ENCODE data around the gene E2F2. TPM values are rescaled to one million over a fixed set of nuclear protein-coding genes. Genes with fewer than 3 reads are reported as not detected.

E2F2 gene
- polyA plus RNA-seq, 1 of the 3 experiments (the other 2 are of a cell fraction), result 0.43 TPM

DNA sequence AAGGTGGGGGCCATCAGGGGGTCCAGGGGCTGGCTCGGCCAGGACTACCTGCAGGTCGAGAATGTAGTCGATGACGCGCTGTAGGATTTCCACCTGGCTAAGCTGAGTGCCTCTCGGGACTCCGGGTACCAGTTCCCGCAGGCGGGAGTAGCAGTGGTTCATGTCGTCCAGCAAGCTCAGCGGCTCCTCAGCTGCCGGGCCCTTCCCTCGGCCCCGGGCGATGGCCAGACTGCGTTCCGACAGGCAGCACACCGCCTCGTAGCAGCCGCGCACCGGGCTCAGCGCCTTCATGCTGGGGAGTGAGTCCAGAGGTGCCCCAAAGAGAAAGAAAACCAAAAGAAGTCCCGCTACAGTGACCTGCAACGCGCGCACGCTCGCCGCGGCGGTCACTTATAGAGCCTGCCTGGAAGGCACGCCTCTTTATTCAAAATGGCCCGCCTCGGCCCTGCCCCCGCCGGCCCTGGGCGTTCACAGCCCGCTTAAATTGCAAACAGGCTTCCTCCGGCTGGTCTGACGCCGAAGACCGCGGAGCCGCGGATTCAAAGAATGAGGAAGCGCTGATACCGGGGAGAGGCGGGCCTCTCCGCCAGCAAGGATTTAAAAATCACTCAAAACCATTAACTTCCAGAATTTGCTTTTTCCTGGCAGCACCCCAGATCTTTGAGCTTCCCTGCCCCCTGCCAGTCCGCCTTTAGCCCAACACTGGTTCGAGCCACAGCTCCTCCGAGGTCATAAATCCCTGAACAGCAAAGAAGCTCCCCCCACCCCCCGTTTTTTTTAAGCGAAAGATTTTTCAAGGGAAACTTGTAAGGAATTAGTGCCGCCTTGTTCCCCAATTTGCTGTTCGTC, 28.3 kb upstream of the E2F2 start, which contains the start of gene ID3:
Gene ID3 (minus strand): TSS at position 366 of the 849 bp plus-strand sequence. CDS start 75 bp downstream, at position 291.
- Histone ChIP-seq H3K9me2 (no peaks in the 10 kb centered on the region), H4K20me1 (ENCODE audit: insufficient read depth) (peaks cover 30% of the 10 kb centered on the region), H3K4me2 (peak within 1 kb of the TSS; percentile 93), H3K27me3 (ENCODE audit: insufficient read depth) (no peaks in the 10 kb centered on the region), H3F3A (replicated peaks; ENCODE audit: insufficient read depth) (peaks cover 73% of the 10 kb centered on the region), H3K9ac (peak within 1 kb of the TSS; percentile 99), H3K79me2 (ENCODE audit: insufficient read depth) (peaks cover 41% of the 10 kb centered on the region), H3K4me1 (ENCODE audit: control insufficient read depth in 1 of 2, insufficient read depth in 2 of 2, low read depth in 1 of 2, low read length in 1 of 2) (peaks cover 60 to 77% of the 10 kb centered on the region in 2 experiments), H2AFZ (ENCODE audit: low read depth) (no peak within 1 kb of the TSS), H3K9me3 (no peaks in the 10 kb centered on the region), H3K4me3 (ENCODE audit: low read depth in 2 of 2, low read length in 1 of 2) (peak within 1 kb of the TSS; percentile 88 to 92), H3K36me3 (replicated peaks in 1 of 2; ENCODE audit: control insufficient read depth in 1 of 2, insufficient read depth in 2 of 2, low read length in 1 of 2) (peaks cover 2 to 23% of the 10 kb centered on the region in 2 experiments), H3K27ac (ENCODE audit: low read depth in 2 of 2, low read length in 1 of 2) (peak within 1 kb of the TSS; percentile 98 to 100)
- CTCF ChIA-PET, result interaction anchor here (0.8 to 11.0 kb wide), 14 partner anchors 11 to 186 kb away, joined by 3 to 97 read pairs (median 5); no protein-coding TSS in a partner anchor
- 2% methylated on average over 32 of the region's 57 CpGs for WGBS (ENCODE audit: low lambda C conversion rate)
- POLR2A ChIA-PET, result interaction anchor here (0.7 to 2.9 kb wide), 9 partner anchors 9 to 85 kb away, joined by 3 to 14 read pairs (median 4); partner anchors contain the start of gene E2F2
- peak; percentile 83 for DNase-seq
- TF ChIP-seq MEF2A (IDR thresholded peaks at IDR 0.05; ENCODE audit: borderline replicate concordance, low read depth) (0 out of 2 replicates have a peak, but pooled peaks have one; percentile 44), TAF1 (IDR thresholded peaks at IDR 0.05; ENCODE audit: borderline replicate concordance, low read depth, low read length) (peak; percentile 96), RAD21 (IDR thresholded peaks at IDR 0.05; ENCODE audit: low read length) (0 out of 2 replicates have a peak, but pooled peaks have one; percentile 0), RCOR1 (IDR thresholded peaks at IDR 0.05; ENCODE audit: low read length) (no peak), ELF1 (IDR thresholded peaks at IDR 0.05) (peak; percentile 95), CHD2 (IDR thresholded peaks at IDR 0.05; ENCODE audit: low read length, partially characterized antibody) (no peak), MXI1 (IDR thresholded peaks at IDR 0.05; ENCODE audit: low read depth, low read length) (peak; percentile 91), FOXJ3 (CRISPR knock-in tag; IDR thresholded peaks at IDR 0.05) (no peak), TEAD4 (IDR thresholded peaks at IDR 0.05; ENCODE audit: borderline replicate concordance, insufficient read depth) (peak; percentile 34), POLR2AphosphoS5 (IDR thresholded peaks at IDR 0.05; ENCODE audit: low read depth, low read length) (peak; percentile 100), SIN3A (IDR thresholded peaks at IDR 0.05; ENCODE audit: borderline replicate concordance, low read depth, low read length) (peak; percentile 78), JUND (IDR thresholded peaks at IDR 0.05) (no peak), NRF1 (IDR thresholded peaks at IDR 0.05; ENCODE audit: low read depth, low read length) (peak; percentile 47), SMC3 (IDR thresholded peaks at IDR 0.05; ENCODE audit: low read depth, low read length) (no peak), RXRA (IDR thresholded peaks at IDR 0.05; ENCODE audit: borderline replicate concordance, low read depth) (no peak; the same call in 1 of the 2 replicates), EZH2phosphoT487 (IDR thresholded peaks at IDR 0.05; ENCODE audit: borderline replicate concordance, low read depth) (no peak), YY1 (IDR thresholded peaks at IDR 0.05; ENCODE audit: low read depth) (peak; percentile 47; the same call in 1 of the 2 replicates)
- TF ChIP-seq, protein P1, sequence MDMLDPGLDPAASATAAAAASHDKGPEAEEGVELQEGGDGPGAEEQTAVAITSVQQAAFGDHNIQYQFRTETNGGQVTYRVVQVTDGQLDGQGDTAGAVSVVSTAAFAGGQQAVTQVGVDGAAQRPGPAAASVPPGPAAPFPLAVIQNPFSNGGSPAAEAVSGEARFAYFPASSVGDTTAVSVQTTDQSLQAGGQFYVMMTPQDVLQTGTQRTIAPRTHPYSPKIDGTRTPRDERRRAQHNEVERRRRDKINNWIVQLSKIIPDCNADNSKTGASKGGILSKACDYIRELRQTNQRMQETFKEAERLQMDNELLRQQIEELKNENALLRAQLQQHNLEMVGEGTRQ (IDR thresholded peaks at IDR 0.05; ENCODE audit: borderline replicate concordance, low read depth, low read length), result no peak
- TF ChIP-seq, protein P2, sequence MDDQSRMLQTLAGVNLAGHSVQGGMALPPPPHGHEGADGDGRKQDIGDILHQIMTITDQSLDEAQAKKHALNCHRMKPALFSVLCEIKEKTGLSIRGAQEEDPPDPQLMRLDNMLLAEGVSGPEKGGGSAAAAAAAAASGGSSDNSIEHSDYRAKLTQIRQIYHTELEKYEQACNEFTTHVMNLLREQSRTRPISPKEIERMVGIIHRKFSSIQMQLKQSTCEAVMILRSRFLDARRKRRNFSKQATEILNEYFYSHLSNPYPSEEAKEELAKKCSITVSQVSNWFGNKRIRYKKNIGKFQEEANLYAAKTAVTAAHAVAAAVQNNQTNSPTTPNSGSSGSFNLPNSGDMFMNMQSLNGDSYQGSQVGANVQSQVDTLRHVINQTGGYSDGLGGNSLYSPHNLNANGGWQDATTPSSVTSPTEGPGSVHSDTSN (IDR thresholded peaks at IDR 0.05), result no peak; the same call in 1 of the 2 replicates
- TF ChIP-seq, protein P3, sequence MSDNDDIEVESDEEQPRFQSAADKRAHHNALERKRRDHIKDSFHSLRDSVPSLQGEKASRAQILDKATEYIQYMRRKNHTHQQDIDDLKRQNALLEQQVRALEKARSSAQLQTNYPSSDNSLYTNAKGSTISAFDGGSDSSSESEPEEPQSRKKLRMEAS (IDR thresholded peaks at IDR 0.05; ENCODE audit: low read depth), result 0 out of 2 replicates have a peak, but pooled peaks have one; percentile 36
- TF ChIP-seq, protein P4, sequence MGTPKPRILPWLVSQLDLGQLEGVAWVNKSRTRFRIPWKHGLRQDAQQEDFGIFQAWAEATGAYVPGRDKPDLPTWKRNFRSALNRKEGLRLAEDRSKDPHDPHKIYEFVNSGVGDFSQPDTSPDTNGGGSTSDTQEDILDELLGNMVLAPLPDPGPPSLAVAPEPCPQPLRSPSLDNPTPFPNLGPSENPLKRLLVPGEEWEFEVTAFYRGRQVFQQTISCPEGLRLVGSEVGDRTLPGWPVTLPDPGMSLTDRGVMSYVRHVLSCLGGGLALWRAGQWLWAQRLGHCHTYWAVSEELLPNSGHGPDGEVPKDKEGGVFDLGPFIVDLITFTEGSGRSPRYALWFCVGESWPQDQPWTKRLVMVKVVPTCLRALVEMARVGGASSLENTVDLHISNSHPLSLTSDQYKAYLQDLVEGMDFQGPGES (IDR thresholded peaks at IDR 0.05; ENCODE audit: low read depth, low read length), result no peak
- TF ChIP-seq, protein P5, sequence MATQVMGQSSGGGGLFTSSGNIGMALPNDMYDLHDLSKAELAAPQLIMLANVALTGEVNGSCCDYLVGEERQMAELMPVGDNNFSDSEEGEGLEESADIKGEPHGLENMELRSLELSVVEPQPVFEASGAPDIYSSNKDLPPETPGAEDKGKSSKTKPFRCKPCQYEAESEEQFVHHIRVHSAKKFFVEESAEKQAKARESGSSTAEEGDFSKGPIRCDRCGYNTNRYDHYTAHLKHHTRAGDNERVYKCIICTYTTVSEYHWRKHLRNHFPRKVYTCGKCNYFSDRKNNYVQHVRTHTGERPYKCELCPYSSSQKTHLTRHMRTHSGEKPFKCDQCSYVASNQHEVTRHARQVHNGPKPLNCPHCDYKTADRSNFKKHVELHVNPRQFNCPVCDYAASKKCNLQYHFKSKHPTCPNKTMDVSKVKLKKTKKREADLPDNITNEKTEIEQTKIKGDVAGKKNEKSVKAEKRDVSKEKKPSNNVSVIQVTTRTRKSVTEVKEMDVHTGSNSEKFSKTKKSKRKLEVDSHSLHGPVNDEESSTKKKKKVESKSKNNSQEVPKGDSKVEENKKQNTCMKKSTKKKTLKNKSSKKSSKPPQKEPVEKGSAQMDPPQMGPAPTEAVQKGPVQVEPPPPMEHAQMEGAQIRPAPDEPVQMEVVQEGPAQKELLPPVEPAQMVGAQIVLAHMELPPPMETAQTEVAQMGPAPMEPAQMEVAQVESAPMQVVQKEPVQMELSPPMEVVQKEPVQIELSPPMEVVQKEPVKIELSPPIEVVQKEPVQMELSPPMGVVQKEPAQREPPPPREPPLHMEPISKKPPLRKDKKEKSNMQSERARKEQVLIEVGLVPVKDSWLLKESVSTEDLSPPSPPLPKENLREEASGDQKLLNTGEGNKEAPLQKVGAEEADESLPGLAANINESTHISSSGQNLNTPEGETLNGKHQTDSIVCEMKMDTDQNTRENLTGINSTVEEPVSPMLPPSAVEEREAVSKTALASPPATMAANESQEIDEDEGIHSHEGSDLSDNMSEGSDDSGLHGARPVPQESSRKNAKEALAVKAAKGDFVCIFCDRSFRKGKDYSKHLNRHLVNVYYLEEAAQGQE (IDR thresholded peaks at IDR 0.05; ENCODE audit: low read depth, low read length), result peak; percentile 48; the same call in 1 of the 2 replicates
- TF ChIP-seq, protein P6, sequence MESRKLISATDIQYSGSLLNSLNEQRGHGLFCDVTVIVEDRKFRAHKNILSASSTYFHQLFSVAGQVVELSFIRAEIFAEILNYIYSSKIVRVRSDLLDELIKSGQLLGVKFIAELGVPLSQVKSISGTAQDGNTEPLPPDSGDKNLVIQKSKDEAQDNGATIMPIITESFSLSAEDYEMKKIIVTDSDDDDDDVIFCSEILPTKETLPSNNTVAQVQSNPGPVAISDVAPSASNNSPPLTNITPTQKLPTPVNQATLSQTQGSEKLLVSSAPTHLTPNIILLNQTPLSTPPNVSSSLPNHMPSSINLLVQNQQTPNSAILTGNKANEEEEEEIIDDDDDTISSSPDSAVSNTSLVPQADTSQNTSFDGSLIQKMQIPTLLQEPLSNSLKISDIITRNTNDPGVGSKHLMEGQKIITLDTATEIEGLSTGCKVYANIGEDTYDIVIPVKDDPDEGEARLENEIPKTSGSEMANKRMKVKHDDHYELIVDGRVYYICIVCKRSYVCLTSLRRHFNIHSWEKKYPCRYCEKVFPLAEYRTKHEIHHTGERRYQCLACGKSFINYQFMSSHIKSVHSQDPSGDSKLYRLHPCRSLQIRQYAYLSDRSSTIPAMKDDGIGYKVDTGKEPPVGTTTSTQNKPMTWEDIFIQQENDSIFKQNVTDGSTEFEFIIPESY (IDR thresholded peaks at IDR 0.05; ENCODE audit: borderline replicate concordance, low read depth), result no peak

Measured in SK-N-SH (cell line).